ENCODE measurements around the gene LIFR.
"Not testable (repeated sequence)": the region's sequence is repeated elsewhere in the genome, so short reads cannot be mapped to it uniquely, and the experiment has no call there.

The LIFR gene

DNA sequence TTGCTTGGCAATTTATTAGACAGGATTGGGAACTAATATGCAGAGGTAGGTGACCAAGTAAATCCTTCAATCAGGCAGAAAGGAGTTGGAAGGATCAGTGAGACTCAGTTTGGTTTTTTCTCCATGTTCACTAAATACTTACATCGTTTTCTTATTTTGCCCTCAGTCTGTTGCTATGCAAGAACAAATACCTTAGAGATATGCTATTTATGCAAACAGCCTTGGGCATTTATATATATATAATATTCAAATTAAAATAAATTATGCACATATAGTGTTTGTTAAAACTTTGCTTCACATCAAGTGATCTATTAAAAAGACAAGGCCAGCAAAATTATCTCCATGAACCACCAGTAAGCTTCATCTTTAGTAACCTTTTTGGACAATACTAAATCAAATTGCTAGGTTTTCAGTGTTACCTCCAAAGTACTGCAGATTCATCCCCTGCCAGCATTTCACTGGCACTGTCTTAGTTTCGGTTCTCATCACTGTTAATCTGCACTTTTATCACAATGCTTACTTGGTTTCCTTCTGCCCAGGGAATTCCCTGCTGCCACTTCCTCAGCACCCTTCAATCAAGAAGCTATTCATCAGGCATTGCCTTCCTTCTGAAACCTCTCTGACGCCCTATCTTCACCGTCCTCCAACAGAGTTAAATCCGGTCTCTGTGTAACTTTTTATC, 26.0 kb upstream of the LIFR start:
- no peak for DNase-seq (ENCODE audit: low read depth in 2 of 2)

DNA sequence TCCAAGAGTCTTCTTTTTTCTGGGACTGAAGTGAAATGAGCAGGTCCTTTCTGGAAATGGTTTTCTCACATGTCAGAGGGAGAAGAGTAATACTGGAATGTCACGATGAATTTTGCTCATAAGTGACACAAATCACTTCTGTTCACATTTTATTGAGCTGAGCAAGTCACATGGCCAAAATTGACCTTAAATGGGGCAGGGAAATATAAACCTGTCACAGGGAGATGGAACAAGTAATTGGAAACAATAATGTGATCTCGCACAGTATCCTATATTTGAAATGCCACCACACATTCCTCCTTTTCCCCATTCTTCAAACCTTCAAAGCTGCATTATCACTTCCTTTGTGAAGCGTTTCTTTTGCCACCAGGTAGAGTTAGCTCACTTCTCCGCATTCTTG, 25.2 kb upstream of the LIFR start:
- DNase-seq (ENCODE audit: low read depth in 2 of 2) = no peak

DNA sequence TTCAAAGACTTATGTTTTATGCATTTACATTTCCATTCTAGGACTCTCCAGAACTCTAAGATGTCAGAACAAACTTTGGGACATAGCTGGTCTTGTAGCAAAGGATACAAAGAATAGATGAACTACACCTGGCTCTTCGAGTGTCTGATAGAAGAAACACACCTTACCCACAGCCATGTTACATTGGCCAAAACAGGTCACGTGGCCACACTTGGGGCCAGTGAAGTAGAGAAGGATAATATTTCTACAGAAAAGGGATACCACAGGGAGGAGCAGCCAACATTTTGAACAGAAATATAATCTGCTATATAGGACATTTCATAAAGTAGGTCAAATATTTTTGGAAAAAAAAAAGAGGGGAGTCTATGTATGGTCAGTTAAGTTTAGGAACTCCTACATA, 22.7 kb upstream of the LIFR start:
- DNase-seq (ENCODE audit: low read depth in 2 of 2) = no peak

DNA sequence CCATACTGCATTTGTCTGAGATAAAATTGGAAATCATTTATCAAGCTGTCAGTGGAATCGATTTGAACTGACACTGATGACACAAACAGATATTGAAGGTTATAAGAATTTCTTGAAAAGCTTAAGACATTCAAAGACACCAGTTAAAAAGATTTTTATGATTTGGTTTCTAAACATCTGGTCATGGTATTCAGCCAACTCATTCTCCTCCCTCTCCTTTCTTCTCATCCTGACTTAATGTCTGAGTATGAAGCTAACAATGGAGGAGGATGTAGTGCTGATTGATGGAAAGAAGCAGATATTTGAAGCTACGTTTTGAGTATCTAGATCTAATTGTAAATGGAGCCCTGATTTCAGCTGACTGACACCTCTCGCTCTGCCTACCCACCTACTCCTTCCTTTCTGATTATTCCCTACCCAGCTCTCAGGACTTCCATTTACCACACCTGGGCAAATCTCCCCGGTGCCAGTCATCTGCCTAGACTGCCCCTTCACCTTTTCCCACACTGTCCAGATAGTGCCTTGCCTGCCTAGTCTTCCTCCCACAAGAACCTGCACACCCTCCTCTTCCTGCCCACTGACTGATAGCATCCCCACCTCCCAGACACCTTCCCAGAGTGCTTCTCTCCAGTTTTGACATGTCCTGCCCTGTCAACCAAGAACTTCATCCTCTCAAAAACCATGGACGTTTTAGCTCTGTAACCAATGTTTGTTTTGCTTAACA, 20.7 kb upstream of the LIFR start:
- DNase-seq (ENCODE audit: low read depth in 2 of 2) = no peak

DNA sequence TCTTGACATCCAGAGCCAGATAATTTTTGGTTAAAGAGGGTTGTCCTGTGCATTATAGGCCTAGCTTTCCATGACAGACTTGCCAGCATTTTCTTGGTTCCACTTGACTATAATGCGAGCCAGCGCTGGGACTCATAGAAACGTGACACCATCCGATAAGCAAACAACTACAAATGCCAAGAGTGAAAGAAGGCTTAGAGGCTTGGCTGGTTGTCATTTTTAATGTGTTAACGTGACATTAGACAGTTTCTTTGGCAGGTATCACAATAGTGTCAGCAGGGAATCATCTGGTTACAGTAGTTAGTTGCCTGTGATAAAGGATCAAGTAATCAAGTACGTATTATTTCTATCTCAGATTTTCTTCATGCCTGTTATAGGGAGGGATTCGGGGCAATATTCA, 20.0 kb upstream of the LIFR start:
- DNase-seq (ENCODE audit: low read depth in 2 of 2) = no peak

DNA sequence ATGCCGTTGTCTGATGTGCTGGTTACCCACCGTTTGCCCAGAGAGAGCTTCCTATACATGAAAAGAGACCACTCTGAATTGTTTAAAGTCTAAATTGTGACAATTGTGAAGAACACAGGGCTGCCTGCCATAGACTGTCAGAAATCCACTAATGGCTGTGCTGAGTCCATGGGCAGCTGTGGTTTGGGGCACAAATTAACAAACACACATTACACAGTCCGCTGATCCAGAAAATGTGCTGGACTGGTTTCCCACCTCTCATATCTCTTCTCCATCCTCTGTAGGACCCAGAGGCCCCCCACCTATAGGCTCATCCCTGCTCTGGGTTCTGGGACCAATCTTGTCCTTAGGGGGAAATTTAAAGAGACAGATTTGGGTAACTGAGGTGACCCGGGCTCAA, 19.0 kb upstream of the LIFR start:
- no peak for DNase-seq (ENCODE audit: low read depth in 2 of 2)

DNA sequence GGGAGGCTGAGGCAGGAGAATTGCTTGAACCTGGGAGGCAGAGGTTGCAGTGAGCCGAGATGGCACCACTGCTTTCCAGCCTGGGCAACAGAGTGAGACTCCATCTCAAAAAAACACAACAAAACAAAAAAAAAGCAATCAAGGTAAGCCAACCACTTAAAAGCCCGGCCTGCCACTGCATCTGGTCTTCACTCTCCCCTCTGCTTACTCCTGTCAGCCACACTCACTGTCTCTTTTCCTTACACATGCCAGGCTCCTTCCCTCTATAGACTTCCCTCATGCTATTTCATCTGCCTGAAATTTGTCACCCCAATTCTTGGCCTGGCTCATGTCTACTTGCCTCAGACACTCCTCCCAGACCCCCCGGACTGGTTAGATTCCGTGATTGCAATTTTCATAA, 17.6 kb upstream of the LIFR start:
- no peak for DNase-seq (ENCODE audit: low read depth in 2 of 2)

DNA sequence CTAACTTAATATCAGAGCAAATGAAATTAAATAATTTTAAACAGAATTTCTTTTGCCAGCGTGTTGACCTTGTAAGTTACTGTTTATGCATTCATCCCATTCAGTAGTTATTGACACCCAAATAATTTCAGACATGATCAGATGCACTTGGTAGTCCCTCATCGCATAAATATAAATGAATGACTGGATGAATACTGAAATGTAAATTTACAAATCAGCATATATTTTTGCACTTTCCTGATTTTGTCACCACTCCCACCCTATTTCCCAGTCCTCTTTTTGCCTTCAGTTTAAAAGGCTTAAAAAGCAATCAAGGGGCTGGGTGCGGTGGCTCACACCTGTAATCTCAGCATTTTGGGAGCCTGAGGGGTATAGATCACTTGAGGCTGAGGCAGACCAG, 17.1 kb upstream of the LIFR start:
- DNase-seq (ENCODE audit: low read depth in 2 of 2) = no peak

DNA sequence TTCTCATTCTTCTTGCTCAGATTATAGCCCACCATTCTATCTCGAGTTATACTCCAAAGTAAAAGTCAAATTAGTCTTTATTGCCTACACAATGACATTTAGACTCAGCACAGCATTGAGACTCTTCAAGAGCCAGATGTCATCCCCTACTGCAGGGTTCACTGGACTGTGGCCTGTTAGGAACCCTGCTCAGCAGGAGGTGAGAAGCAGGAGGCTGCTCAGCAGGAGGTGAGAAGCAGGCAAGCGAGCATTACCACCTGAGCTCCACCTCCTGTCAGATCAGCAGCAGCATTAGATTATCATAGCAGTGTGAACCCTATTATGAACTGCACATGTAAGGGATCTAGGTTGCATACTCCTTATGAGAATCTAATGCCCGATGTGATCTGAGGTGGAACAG, 12.7 kb upstream of the LIFR start:
- no peak for DNase-seq (ENCODE audit: low read depth in 2 of 2)

DNA sequence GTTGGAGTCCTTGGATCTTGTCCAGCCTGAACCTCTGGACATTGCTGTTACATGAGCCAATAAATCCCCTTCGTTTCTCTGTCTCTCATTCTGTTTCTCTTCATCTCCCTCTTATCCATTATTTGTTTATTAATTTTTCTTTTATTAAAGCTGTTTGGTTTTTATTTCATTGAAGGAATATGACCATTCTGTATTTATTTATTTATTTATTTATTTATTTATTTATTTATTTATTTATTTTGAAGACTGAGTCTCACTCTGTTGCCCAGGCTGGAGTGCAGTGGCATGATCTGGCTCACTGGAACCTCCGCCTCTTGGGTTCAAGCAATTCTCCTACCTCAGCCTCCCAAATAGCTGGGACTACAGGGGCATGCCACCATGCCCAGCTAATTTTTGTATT, 10.9 kb upstream of the LIFR start:
- DNase-seq (ENCODE audit: low read depth in 2 of 2) = not testable (repeated sequence)

DNA sequence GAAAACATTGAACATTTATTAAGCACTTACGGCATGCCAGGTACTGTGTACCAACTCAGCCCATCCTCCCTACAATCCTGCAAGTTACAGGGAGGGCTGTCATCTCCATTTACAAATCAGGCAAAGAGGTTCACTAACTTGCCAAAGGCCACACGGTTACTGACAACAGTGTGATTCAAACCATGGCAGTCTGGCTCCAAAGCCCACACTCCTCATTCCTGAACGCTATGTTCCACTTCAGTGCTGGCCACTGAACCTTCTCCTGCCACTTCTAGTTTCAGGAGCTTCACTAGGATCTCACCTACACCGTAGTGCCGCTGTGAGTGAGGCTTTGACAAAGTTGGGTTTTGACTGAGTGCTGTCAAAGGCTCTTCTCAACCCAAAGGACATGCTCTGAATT, 7.2 kb upstream of the LIFR start:
- DNase-seq (ENCODE audit: low read depth in 2 of 2) = no peak

DNA sequence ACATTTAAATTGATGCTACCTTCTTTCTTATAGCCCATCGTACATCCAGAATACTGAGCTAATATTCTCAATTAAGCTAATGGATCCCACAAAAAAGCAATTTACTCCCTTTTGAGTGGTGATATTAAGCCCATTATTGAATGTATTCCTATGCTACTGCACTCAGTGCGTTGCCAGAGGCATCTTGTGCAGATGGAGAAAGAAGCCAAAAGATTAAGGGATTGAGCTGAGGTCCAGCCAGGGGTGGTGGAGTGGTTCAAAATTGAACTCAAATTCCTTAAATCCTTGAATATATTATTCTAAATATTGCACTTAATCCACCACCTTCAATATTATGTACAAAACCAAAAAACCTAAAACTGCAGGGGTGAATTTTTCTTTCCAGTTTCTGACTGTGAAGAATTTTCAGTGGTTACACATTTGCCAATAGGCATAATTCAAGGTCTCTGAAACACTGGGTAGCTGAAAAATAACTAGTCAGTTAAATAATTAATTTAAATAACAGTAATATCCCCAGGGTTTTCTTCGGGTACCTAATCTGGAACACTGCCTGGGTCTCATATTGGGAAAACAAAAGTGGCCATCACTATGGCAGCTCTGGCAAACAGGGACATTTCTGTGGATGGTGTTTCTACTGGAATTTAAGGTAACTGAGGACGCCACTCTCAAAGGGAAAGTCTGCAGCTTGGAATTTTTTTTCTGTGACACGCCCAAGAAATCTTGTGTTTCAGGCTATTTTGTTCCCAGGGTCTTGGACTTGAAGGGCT, 6.2 kb upstream of the LIFR start:
- DNase-seq (ENCODE audit: low read depth in 2 of 2) = no peak

DNA sequence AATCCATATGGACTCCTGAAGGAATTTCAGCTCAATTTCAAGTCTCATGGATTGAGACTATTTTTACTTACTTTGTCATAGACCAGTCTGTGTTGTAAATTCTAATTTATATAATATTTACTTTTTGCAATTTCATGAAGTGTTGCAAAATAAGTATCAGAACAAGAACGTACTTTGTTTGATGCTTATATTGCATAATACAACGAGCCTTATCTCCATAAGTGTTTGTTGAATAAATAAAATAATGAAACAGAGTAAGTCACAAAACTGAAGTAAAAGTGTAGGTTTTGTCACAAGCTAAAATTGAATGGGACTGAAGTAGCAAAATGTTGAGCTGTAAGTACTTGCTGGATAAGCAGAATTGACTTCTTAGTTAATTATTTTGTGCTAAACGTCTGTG, 3.0 kb upstream of the LIFR start:
- DNase-seq (ENCODE audit: low read depth in 2 of 2) = no peak

DNA sequence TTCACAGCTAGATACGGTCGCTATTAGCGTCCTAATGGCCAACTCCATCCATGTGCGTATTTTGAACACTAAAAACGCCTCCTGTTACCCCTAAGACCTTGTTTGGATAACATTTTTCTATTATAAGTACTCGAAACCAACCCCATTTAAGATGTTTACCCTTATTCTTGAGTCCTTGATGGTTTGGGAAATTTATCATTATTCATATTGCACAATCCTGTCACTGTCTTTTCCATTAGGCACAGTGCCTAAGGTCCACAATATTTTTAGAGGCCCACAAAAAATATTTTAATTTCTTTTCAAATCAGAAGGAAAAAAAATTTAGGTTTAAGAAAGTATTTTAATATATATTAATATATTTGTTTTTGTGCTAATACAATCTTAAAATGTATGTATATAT, 1.3 kb upstream of the LIFR start:
- no peak for DNase-seq (ENCODE audit: low read depth in 2 of 2)

DNA sequence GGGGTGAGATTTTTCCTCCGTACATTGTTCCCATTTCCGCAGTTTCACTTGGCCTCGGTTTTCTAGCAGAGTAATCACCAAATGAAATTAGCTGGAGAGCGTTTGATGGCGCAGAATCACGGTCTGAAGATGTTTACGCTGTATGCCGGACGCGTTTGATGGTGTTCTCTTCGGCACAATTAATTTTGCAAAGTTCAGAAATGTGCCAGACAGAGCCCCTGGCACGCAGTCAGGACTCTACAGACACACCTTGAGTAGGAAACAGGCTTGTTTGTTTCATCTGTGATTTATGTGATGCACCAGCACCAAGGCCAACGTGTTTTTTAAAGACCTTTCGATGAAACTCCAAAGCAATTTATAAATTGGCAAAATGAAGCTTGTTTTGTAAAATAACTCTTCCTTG, 863 bp upstream of the LIFR start:
- DNase-seq (ENCODE audit: low read depth in 2 of 2) = no peak

DNA sequence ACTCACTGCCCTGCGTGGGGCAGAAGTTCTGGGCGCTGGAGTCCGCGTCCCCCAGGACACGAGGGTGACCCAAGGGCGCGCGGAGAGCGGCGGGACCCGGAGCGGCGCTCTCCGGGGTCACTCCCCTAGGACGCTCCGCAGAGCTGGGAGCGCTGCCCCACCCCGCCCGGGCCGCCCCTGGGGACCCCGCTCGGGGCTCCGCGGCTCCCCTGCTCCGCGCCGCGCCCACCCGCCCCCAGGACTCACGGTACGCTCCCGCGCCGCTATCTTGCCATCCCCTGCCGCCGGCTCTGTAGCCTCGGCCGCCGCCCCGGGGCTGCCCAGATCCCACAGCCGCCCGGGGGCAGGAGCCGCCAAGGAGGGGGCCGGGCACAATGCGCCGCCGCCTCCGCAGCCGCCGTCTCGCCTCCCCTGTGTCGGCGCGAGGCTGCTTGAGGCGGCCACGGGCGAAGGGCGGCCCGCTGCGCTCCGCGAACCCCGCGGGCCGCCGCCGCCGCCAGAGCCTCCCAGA, 303 bp downstream of the LIFR start:
- DNase-seq (ENCODE audit: low read depth in 2 of 2) = no peak

DNA sequence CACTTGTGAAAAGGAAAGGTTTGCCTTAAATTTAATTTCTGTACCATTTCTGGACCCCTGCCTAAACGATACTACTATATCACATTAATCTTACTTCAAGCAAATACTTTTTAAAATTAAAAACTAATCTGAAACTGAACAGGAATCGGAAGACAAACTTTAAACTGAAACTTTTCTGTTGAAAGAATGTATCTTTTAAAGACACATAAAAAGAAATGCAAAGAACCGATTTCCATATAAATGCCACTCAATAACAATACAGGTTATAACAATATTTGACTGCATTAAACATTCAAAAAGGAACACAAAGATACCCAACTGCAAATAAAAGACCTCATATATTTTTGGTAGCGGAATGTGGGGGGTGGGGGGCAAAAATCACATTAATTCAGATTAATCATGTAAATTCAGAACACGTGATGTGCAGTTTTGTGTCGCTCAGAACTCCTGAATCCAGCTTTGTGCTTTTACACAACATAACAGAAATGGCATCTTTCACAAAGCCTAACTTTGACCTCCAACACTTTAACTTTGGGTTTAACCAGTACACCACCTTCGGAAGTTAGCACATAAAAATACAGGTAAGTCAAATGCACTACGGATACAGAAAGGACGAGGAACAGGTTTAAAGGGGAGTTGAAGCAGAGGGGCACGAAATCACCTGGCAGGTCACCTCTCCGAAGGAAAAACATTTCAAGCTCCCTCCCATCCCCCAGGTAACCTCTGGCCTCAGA, 925 bp downstream of the LIFR start:
- DNase-seq (ENCODE audit: low read depth in 2 of 2) = no peak

DNA sequence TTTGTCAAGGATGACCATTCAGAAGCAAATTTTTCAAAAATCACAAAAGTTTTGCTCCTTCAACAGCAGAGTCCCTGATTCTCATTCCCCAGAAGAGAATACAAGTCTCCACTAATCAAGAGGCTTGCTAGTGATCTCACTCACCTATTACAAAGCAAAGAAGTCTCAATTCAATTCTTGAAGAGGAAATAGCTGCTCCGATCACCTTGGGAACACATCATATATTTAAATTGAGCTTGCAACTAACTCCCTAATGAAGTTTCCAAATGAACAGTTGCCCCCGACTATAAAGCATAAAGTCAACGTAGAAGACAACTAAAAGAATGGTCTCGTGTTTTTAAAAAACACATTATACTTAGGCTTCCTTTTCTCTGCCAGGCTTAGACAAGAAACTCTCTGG, 1.6 kb downstream of the LIFR start:
- no peak for DNase-seq (ENCODE audit: low read depth in 2 of 2)

DNA sequence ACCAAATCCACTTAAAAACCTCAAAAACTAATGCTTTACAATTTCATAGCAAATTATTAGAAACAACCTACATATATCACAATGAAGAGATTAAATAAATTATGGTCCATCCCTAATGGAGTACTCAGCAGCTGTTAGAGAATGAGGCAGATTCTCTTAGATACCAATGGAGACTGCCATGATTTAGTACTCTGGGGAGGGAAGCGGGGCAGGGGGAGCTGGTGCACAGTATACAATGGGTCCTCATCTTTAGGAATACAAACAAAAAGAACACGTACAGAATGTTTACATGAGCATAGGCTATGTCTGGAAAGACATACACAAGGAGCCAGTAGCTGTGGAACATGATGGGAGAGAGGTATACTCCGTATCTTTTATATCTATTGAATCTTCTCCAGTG, 2.0 kb downstream of the LIFR start:
- DNase-seq (ENCODE audit: low read depth in 2 of 2) = no peak

DNA sequence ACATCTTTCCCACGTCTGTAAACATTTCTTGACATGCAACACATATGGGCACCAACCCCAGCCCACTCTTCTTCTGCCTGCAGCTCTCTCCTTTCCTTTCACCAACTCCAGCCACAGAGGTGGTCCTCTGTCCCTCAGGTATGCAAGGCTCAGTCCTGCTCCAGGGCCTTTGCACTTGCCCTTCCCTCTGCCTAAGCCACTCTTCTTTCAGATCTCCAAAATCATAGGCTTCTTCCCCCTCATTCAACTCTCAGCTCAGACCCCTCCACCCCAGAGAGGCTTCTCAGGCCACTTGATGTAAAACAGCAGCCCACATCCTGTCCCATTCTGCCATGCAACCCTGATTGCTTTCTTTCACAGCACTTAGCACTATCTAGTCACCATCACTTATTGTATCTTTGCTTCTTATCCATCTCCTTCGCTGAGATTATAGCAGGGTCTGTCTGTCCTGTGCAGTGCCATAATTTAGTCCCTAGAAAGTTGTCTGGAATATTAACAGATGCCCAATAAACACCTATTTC, 3.4 kb downstream of the LIFR start:
- no peak for DNase-seq (ENCODE audit: low read depth in 2 of 2)

DNA sequence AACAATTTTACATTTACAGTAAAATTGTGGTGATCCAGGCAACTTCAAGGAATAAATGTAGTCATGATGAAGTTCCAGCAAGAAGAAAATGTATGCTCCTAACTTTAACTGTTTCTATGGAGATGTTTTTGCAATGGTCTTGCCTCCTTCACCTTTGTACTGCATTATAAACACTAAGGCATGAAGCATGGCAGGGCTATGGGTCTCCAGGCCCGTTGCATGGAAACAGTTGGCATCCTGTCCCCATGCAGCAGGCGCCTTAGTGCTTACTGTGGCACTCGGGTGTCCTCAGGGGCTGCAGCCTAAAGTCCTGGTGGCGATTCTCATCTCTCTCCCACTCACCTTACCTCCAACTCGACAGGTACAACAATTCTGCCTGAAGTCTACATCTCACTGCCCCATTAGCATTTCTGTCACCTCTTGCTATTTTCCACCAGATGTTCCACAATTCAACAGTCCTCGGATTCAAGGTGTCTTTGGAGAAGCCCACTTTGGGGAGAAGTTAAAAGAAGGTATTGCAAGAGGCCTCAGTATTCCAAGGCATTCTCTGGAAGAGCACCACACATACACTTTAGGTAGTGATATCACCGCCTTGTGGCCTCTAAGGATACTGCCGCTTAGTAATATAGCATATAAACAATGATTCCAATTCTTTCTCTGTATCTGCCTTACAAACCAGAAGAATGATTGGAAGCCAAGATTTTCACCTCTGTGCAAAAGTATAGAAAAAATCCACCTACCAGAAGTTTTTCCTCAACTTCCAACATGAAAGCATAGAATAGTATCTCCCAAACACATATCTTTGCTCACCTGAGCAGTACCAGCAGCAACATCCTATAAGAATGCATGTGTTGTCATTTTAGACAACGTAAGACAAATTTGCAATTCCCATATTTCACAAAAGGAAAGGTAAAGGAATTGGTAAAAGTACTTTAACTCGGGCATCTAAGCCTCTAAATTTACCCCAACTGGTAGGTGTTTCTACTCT, 5.1 kb downstream of the LIFR start:
- no peak for DNase-seq (ENCODE audit: low read depth in 2 of 2)
